ENCODE measurements around the gene ABCD3.

GRCh38 chr1:94416901-94417727 lies 1.1 kb upstream of the ABCD3 start:
- TF ChIP-seq EZH2 (IDR thresholded peaks at IDR 0.05; ENCODE audit: insufficient read depth, poor library complexity, severe bottlenecking) (no peak), EZH2phosphoT487 (IDR thresholded peaks at IDR 0.05; ENCODE audit: insufficient read depth, low read depth) (no peak)

All from GM23248 (cell line).